H1 (cell line): Measurements from ENCODE around the gene APOL3. TPM values are rescaled to one million over a fixed set of nuclear protein-coding genes. Genes with fewer than 3 reads are reported as not detected.
A peak's percentile ranks its signal among the peaks of the same experiment; 100 is the strongest.

Experiments used
- CREB1 ChIP-seq: IDR thresholded peaks from 2 replicates; pipeline ENCODE4 v1.6.1; 2012; ENCODE audit warnings: inconsistent platforms
- NANOG ChIP-seq: IDR thresholded peaks from 2 replicates; pipeline ENCODE4 v1.6.1; 2011; ENCODE audit warnings: low read length, low read depth, mild to moderate bottlenecking, inconsistent platforms; ENCODE audit not compliant: insufficient read depth, poor library complexity, severe bottlenecking
- RXRA ChIP-seq: IDR thresholded peaks from 2 replicates; pipeline ENCODE4 v1.6.1; 2011; ENCODE audit warnings: low read depth, mild to moderate bottlenecking, low read length, moderate library complexity; ENCODE audit not compliant: insufficient read depth
- TAF1 ChIP-seq: IDR thresholded peaks from 2 replicates; pipeline ENCODE4 v1.6.1; 2011; ENCODE audit warnings: mild to moderate bottlenecking, low read depth, low read length
- TCF12 ChIP-seq: IDR thresholded peaks from 2 replicates; pipeline ENCODE4 v1.6.1; 2011; ENCODE audit warnings: low read depth, mild to moderate bottlenecking, low read length
- TEAD4 ChIP-seq: IDR thresholded peaks from 2 replicates; pipeline ENCODE4 v1.6.1; 2012; ENCODE audit warnings: low read depth, low read length, inconsistent platforms, mixed read lengths
- YY1 ChIP-seq: IDR thresholded peaks from 2 replicates; pipeline ENCODE4 v1.6.1; 2011; ENCODE audit warnings: low read depth, mild to moderate bottlenecking, low read length
- polyA plus RNA-seq, 7 experiments: library from polyadenylated mRNA; depleted of rRNA in 3 of 7; stranded (reverse) in 5 of 7; unstranded in 2 of 7; fragments of >200 nt in 5 of 7; fragments of 200-250 nt in 2 of 7; gene quantifications; 1 replicate in 5 of 7; 2 replicates in 1 of 7; 4 replicates in 1 of 7; pipeline versions ENCODE4 v1.2.1 to v1.2.3, GENCODE V29; 2011 to 2013; ENCODE audit warnings: missing spikeins in 2 of 7, mixed read lengths in 2 of 7
- total RNA-seq: library from RNA; stranded (reverse); fragmentation: NEBNext Ultra II Directional; extraction: Animal tissue kit (Norgen Biotek cat#: 25700); gene quantifications from 2 replicates; pipeline ENCODE4 v1.2.1, GENCODE V29; 2021
- TF ChIP-seq, protein P1 (sequence below): IDR thresholded peaks from 2 replicates; pipeline ENCODE4 v1.6.1; 2012; ENCODE audit warnings: inconsistent platforms
- TF ChIP-seq, protein P2 (sequence below): IDR thresholded peaks from 2 replicates; pipeline ENCODE4 v1.6.1; 2011; ENCODE audit warnings: low read length, improper control_type of control experiment
- TF ChIP-seq, protein P3 (sequence below): IDR thresholded peaks from 2 replicates; pipeline ENCODE4 v1.6.1; 2011; ENCODE audit warnings: low read depth, mild to moderate bottlenecking, low read length; ENCODE audit not compliant: insufficient read depth

The APOL3 gene
- total and polyA plus RNA-seq, 2 of the 8 experiments (the other 6 are each of a cell fraction or from before 2014, with no cell fraction given), result 0.12 TPM; not detected in 1

DNA sequence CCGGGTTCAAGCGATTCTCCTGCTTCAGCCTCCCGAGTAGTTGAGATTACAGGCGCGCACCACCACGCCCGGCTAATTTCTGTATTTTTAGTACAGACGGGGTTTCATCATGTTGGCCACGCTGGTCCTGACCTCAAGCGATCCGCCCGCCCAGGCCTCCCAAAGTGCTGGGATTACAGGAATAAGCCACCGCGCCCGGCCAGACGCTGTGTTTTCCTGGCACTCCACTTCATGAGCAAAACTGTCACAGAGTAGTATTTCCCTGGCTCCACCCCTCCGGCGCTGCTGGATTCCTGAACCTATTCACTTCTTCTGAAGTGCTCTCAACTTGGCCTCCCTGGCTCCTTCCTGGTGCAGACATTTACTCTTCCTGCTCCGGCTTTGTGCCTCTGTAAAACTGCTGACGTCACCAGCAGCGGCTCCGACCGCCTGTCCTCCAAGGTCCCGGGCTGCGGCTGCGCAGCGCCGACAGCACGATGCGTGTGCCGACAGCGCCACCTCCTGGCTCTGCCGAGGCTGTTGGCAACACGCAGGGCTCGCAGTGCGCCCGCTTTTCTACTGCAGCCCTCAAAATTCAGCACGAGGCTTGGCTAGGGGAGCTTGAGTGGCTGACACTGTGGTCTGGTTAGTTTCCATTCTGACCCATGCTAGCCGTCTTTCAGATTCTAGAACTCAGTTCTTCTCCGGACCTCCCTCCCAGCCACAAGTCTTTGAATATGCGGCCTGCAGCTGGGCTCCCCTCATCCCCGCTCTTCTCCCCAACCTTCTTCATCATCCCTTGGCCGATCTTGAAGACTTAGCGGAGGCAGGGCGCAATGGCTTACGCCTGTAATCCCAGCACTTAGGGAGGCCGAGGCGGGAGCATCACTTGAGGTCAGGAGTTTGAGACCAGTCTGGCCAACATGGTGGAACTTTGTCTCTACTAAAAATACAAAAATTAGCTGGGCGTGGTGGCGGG is 36.6 kb downstream of the APOL3 start (continued):
- TF ChIP-seq NANOG (no peak), RXRA (no peak), CREB1 (peak; percentile 90), TAF1 (peak; percentile 69), TEAD4 (no peak), TCF12 (no peak), YY1 (peak; percentile 59)
- TF ChIP-seq, protein P1, sequence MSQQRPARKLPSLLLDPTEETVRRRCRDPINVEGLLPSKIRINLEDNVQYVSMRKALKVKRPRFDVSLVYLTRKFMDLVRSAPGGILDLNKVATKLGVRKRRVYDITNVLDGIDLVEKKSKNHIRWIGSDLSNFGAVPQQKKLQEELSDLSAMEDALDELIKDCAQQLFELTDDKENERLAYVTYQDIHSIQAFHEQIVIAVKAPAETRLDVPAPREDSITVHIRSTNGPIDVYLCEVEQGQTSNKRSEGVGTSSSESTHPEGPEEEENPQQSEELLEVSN, result peak; percentile 93
- TF ChIP-seq, protein P2, sequence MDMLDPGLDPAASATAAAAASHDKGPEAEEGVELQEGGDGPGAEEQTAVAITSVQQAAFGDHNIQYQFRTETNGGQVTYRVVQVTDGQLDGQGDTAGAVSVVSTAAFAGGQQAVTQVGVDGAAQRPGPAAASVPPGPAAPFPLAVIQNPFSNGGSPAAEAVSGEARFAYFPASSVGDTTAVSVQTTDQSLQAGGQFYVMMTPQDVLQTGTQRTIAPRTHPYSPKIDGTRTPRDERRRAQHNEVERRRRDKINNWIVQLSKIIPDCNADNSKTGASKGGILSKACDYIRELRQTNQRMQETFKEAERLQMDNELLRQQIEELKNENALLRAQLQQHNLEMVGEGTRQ, result 0 out of 2 replicates have a peak, but pooled peaks have one; percentile 5
- TF ChIP-seq, protein P3, sequence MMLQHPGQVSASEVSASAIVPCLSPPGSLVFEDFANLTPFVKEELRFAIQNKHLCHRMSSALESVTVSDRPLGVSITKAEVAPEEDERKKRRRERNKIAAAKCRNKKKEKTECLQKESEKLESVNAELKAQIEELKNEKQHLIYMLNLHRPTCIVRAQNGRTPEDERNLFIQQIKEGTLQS, result peak; percentile 56; the same call in 1 of the 2 replicates
